NCI-H2107 (cell line): ENCODE data around the gene PABPC3.

Experiments used
- DNase-seq: peaks from one replicate; lab custom pipeline; 2025; lab: John Stamatoyannopoulos, UW

Gene PABPC3

GRCh38 chr13:25112695-25113255 lies 16.8 kb downstream of the PABPC3 start:
- no peak for DNase-seq

- peak; percentile 57 for DNase-seq
Observed at GRCh38 chr13:25114220-25114619, 18.3 kb downstream of the PABPC3 start.

- no peak for DNase-seq
Observed at GRCh38 chr13:25116044-25116443, 20.1 kb downstream of the PABPC3 start.

- DNase-seq: no peak
Observed at GRCh38 chr13:25117312-25117711, 21.4 kb downstream of the PABPC3 start.

GRCh38 chr13:25118378-25118905 lies 22.5 kb downstream of the PABPC3 start:
- DNase-seq: no peak

GRCh38 chr13:25130944-25131343 lies 35.0 kb downstream of the PABPC3 start:
- DNase-seq: no peak

GRCh38 chr13:25131881-25132420 lies 36.0 kb downstream of the PABPC3 start:
- DNase-seq: no peak

- DNase-seq: no peak
Observed at GRCh38 chr13:25132751-25133390, 36.9 kb downstream of the PABPC3 start.

- DNase-seq: no peak
Observed at GRCh38 chr13:25135896-25136295, 40.0 kb downstream of the PABPC3 start.

GRCh38 chr13:25136880-25137787 lies 41.2 kb downstream of the PABPC3 start:
- DNase-seq: no peak

- DNase-seq: no peak
Observed at GRCh38 chr13:25137788-25138115, 41.8 kb downstream of the PABPC3 start.

GRCh38 chr13:25141042-25141441 lies 45.1 kb downstream of the PABPC3 start:
- DNase-seq: no peak

GRCh38 chr13:25143706-25144105 lies 47.8 kb downstream of the PABPC3 start:
- DNase-seq: no peak

- no peak for DNase-seq
Observed at GRCh38 chr13:25147638-25148401, 51.9 kb downstream of the PABPC3 start.

GRCh38 chr13:25148402-25148771 lies 52.5 kb downstream of the PABPC3 start:
- DNase-seq: no peak
